Neural crest cell (in vitro differentiated cells): Measurements from ENCODE around the gene VTI1B. TPM values are rescaled to one million over a fixed set of nuclear protein-coding genes. Genes with fewer than 3 reads are reported as not detected.

Experiments used
- DNase-seq: peaks from one replicate; pipeline ENCODE4 v3.0.0; 2021; ENCODE audit warnings: low read depth, mixed read lengths, low spot score
- H3K27ac Mint-ChIP-seq: one replicate; pipeline ENCODE4 v1.8.0; 2021; ENCODE audit warnings: mild to moderate bottlenecking, mixed read lengths; ENCODE audit not compliant: unreplicated experiment
- H3K27me3 Mint-ChIP-seq: 2 replicates; pipeline ENCODE4 v1.8.0; 2021; ENCODE audit warnings: low read depth, mild to moderate bottlenecking, mixed read lengths
- H3K36me3 Mint-ChIP-seq: 2 replicates; pipeline ENCODE4 v1.8.0; 2021; ENCODE audit warnings: low read depth, mild to moderate bottlenecking, mixed read lengths
- H3K4me1 Mint-ChIP-seq: 2 replicates; pipeline ENCODE4 v1.8.0; 2021; ENCODE audit warnings: mixed read lengths
- H3K4me3 Mint-ChIP-seq: one replicate; pipeline ENCODE4 v1.8.0; 2021; ENCODE audit warnings: mild to moderate bottlenecking, mixed read lengths
- H3K9me3 Mint-ChIP-seq: 2 replicates; pipeline ENCODE4 v1.8.0; 2021; ENCODE audit warnings: mixed read lengths
- total RNA-seq: library from RNA; stranded (reverse); gene quantifications from 2 replicates; pipeline ENCODE4 v1.2.1, GENCODE V29; 2021
- TF ChIP-seq, protein P1 (sequence below): fragments of 200-600 bp; sonication (generic); conservative IDR thresholded peaks from 2 replicates; pipeline ENCODE4 v1.5.0; 2021; ENCODE audit warnings: antibody characterized with exemption, mild to moderate bottlenecking

VTI1B gene
- total RNA-seq, 1 donor from 2014 or later = 103 TPM

- Mint-ChIP-seq H3K27me3 (no peaks in the 10 kb centered on the region), H3K27ac (peak overlapping the region; percentile 96), H3K36me3 (peaks cover 3% of the 10 kb centered on the region), H3K4me3 (peak overlapping the region; percentile 95), H3K9me3 (no peaks in the 10 kb centered on the region), H3K4me1 (peaks cover 26% of the 10 kb centered on the region)
- no peak for DNase-seq
- TF ChIP-seq, protein P1, sequence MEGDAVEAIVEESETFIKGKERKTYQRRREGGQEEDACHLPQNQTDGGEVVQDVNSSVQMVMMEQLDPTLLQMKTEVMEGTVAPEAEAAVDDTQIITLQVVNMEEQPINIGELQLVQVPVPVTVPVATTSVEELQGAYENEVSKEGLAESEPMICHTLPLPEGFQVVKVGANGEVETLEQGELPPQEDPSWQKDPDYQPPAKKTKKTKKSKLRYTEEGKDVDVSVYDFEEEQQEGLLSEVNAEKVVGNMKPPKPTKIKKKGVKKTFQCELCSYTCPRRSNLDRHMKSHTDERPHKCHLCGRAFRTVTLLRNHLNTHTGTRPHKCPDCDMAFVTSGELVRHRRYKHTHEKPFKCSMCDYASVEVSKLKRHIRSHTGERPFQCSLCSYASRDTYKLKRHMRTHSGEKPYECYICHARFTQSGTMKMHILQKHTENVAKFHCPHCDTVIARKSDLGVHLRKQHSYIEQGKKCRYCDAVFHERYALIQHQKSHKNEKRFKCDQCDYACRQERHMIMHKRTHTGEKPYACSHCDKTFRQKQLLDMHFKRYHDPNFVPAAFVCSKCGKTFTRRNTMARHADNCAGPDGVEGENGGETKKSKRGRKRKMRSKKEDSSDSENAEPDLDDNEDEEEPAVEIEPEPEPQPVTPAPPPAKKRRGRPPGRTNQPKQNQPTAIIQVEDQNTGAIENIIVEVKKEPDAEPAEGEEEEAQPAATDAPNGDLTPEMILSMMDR = no peak
Measured at GRCh38 chr14:67675219-67675582, 769 bp upstream of the VTI1B start.

DNA sequence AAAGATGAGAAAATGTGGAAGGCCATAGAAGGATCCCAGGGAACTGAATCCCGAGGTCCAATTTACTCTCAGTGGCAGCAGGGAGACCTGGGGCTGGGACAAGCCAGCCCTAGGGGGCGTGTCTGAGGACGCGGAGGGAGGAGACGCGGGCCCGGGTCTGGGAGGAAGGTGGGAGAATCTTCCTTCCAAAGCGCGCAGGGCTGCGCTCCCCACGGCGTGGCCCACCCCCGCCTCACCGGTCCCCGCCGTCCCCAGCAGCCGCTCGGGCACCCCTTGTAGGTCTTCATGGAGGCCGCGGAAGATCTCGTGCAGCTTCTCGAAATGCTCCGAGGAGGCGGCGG is 323 bp downstream of the VTI1B start:
- no peaks in the 10 kb centered on the region for H3K27me3 Mint-ChIP-seq
- TF ChIP-seq, protein P1 = peak; percentile 38
- H3K4me3 Mint-ChIP-seq = peak overlapping the region; percentile 89
- peak; percentile 71 for DNase-seq
- H3K27ac Mint-ChIP-seq = peak overlapping the region; percentile 87
- peaks cover 3% of the 10 kb centered on the region for H3K36me3 Mint-ChIP-seq
- H3K9me3 Mint-ChIP-seq = no peaks in the 10 kb centered on the region
- peaks cover 29% of the 10 kb centered on the region for H3K4me1 Mint-ChIP-seq

DNA sequence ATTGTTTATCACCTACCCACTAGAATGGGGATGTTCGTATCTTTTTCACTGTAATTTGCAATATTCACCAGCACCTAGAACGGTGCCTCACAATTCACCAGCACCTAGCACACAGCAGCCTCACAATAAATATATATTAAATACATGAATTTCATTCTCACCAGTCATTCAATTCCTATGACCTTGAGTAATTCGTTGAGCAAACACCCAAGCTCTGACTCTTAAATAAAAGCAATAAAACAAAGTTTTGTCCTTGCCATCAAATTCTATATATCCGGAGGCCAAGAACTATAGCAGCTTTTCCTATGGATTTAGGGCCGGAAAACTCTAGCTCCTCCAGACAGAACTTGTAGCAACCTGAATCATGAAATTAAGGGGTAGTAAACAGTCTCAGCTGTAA is 981 bp downstream of the VTI1B start:
- peak overlapping the region; percentile 89 for H3K4me3 Mint-ChIP-seq
- TF ChIP-seq, protein P1 = no peak
- peaks cover 3% of the 10 kb centered on the region for H3K36me3 Mint-ChIP-seq
- no peak overlapping the region for H3K27ac Mint-ChIP-seq
- H3K9me3 Mint-ChIP-seq = no peaks in the 10 kb centered on the region
- no peak for DNase-seq
- no peaks in the 10 kb centered on the region for H3K27me3 Mint-ChIP-seq
- H3K4me1 Mint-ChIP-seq = peaks cover 33% of the 10 kb centered on the region

DNA sequence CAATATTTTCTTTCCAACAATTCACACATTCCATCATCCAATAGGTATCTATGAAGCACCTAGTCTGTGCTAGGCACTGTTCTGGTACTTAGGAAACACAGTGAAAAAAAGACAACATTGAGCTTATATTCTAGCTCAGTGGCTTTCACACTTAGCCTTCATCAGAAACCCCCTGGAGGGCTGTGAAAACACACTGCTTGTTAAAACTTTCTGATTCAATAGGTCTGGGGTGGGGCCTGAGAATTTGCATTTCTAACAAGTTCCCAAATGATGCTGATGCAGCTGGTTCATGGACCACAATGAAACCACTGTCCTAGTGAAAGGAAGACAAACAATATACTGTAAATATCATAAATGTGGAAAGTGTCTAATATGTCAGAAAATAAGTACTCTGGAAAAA is 5.9 kb downstream of the VTI1B start:
- TF ChIP-seq, protein P1 = no peak
- no peak for DNase-seq
- no peak overlapping the region for H3K27ac Mint-ChIP-seq
- H3K4me1 Mint-ChIP-seq = peaks cover 24% of the 10 kb centered on the region
- no peaks in the 10 kb centered on the region for H3K36me3 Mint-ChIP-seq
- H3K4me3 Mint-ChIP-seq = peak overlapping the region; percentile 36
- no peaks in the 10 kb centered on the region for H3K9me3 Mint-ChIP-seq
- H3K27me3 Mint-ChIP-seq = no peaks in the 10 kb centered on the region

- H3K27me3 Mint-ChIP-seq = no peaks in the 10 kb centered on the region
- H3K9me3 Mint-ChIP-seq = no peaks in the 10 kb centered on the region
- TF ChIP-seq, protein P1 = peak; percentile 69
- no peaks in the 10 kb centered on the region for H3K36me3 Mint-ChIP-seq
- H3K4me1 Mint-ChIP-seq = peaks cover 14% of the 10 kb centered on the region
- H3K27ac Mint-ChIP-seq = no peak overlapping the region
- H3K4me3 Mint-ChIP-seq = peak overlapping the region; percentile 56
- DNase-seq = peak; percentile 12
Measured at GRCh38 chr14:67666750-67667449, 7.5 kb downstream of the VTI1B start.
